Choroid plexus epithelial cell (primary cell): ENCODE results near the gene SPPL3.

Experiments used
- DNase-seq: peaks from one replicate; pipeline ENCODE4 v3.0.0-alpha.2; 2010; ENCODE audit warnings: low read depth
- H3K4me3 ChIP-seq: 2 replicates; pipeline ENCODE4 v1.5.1; 2011; ENCODE audit warnings: low read depth, mild to moderate bottlenecking, control low read depth, low read length, moderate library complexity
- TF ChIP-seq, protein P1 (sequence below): conservative IDR thresholded peaks from 2 replicates; pipeline ENCODE4 v1.5.1; 2011; ENCODE audit warnings: low read depth, mild to moderate bottlenecking, control low read depth, inconsistent platforms, low read length, moderate library complexity

The SPPL3 gene

DNA sequence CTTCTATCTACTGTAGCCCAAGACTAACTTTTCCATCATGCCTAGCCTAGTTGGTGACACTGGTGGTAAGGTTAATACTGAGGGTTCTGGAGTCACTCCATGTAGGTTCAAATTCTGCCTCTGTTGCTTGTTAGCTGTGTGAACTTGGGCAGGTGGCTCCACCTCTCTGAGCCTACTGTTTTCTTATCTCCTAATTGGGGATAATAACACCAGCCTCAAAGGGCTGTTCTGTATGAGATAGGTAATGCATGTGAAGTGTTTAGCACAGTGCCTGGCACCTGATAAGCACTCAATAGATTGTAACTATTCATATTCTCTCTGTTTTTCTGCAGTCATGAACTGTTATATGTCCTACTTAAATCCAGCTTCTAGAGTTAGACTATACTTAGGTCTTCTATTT, 17.5 kb upstream of the SPPL3 start:
- TF ChIP-seq, protein P1, sequence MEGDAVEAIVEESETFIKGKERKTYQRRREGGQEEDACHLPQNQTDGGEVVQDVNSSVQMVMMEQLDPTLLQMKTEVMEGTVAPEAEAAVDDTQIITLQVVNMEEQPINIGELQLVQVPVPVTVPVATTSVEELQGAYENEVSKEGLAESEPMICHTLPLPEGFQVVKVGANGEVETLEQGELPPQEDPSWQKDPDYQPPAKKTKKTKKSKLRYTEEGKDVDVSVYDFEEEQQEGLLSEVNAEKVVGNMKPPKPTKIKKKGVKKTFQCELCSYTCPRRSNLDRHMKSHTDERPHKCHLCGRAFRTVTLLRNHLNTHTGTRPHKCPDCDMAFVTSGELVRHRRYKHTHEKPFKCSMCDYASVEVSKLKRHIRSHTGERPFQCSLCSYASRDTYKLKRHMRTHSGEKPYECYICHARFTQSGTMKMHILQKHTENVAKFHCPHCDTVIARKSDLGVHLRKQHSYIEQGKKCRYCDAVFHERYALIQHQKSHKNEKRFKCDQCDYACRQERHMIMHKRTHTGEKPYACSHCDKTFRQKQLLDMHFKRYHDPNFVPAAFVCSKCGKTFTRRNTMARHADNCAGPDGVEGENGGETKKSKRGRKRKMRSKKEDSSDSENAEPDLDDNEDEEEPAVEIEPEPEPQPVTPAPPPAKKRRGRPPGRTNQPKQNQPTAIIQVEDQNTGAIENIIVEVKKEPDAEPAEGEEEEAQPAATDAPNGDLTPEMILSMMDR = no peak
- DNase-seq = no peak
- H3K4me3 ChIP-seq = no peak overlapping the region

DNA sequence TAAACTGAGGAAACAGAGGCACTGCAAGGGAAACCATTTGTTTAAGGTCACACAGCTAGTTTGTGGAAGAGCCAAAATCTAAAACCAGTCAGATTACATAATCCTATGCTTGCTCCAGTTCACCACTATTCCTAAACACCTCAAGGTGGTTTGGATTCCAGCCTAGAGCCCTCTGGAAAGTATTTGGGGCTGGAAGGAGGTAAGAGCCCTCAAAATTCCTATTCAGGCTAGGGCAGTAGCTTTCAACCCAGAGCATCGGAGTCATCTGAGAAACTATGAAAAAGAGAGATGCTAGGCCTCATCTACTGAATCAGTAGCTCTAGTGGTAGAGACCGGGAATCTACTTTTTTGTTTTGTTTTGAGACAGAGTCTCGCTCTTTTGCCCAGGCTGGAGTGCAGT, 16.0 kb upstream of the SPPL3 start:
- DNase-seq = no peak
- H3K4me3 ChIP-seq = no peak overlapping the region

DNA sequence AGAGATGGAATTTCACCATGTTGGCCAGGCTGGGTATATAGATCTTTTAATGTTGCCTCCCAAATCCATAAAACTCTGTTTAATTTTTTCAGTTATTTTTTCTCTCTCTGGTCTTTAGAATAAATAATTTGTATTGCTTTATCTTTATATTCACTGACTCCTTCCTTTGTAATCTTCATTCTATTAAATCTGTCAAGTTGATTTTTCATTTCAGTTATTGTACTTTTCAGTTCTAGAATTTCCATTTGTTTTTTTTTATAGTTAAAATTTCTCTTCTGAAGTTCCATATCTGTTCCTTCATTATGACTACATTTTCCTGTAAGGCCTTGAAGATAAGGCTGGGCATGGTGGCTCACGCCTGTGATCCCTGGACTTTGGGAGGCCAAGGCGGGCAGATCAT, 13.6 kb upstream of the SPPL3 start:
- TF ChIP-seq, protein P1 = no peak
- no peak overlapping the region for H3K4me3 ChIP-seq
- no peak for DNase-seq

More for the DNA sequence above, 16.0 kb upstream of the SPPL3 start:
- TF ChIP-seq, protein P1 = no peak

DNA sequence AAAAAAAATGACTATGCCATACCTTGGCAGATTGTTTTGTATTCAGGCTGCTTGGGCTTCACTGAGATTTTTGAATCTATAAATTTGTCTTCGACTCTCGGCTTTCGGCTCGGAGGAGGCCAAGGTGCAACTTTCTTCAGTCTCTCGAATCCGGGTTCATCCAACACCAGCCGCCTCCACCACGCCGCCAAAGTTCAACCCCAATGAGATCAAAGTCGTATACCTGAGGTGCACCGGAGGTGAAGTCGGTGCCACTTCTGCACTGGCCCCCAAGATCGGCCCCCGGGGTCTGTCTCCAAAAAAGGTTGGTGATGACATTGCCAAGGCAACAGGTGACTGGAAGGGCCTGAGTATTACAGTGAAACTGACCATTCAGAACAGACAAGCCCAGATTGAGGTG, 12.4 kb upstream of the SPPL3 start:
- TF ChIP-seq, protein P1 = no peak
- H3K4me3 ChIP-seq = no peak overlapping the region
- no peak for DNase-seq

DNA sequence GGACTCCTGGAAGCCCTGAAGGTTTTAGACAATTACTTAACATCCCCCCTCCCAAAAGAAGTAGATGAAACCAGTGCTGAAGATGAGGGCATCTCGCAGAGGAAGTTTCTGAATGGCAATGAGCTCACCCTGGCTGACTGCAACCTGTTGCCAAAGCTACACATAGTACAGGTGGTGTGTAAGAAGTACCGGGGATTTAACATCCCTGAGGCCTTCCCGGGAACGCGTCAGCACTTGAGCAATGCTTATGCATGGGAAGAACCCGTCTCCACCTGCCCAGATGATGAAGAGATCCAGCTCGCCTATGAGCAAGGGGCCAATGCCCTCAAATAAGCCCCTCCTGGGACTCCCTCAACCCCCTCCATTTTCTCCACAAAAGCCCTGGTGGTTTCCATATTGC, 10.6 kb upstream of the SPPL3 start:
- no peak for DNase-seq
- no peak overlapping the region for H3K4me3 ChIP-seq
- TF ChIP-seq, protein P1 = no peak

DNA sequence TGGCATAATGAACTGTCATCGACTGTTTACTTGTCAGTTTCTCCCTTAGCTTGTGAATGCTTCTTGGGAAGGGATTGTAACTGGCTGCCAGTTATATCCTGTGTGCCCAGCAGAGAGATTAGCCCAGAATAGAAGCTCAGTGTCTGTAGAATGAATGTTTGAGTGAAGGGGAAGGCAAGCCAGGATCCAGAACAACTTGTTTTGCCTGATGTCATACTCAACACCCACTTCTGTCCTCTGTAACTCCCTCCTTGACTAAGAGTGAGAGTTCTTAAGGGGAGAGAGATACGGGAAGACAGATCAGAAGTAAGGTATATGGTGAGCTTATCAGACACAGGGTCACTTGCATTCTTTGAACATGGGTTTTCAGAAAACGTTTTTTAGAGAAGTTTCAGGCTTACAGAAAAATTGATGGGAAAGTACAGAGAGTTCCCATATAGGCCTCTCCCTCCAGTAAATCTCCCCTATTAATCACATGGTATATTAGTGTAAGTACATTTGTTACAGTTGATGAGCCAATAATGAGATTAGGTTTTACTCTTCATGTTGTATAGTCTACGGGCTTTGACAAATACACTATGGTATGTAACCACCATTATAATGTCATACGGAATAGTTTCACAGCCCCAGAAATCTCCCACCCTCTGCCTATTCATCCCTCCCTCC, 5.6 kb upstream of the SPPL3 start:
- DNase-seq = no peak
- no peak overlapping the region for H3K4me3 ChIP-seq
- TF ChIP-seq, protein P1 = no peak

DNA sequence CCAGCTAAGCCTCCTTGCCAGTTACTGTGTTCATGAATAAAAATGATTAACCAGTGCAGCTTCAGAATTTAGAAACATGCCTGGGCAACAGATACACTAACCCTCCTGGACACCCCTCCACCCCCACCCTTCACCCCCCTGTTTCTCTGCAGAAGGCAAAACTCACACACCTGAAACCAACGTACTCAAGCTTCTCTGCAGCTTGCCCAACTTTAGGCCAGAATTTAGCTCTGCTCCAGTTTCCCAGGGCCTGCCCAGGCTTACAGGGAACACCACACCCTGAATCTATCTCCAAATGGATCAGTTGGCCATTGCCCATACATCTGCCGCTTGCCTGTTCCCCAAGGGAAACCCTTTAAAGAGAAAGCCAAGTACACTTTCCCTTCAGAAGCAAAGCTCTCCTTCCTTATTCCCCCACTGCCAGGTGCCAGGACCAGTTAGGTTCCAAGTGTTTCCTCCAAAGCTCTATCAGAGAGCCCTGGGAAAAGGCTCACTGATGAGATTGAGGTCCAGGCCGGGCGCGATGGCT, 1.8 kb upstream of the SPPL3 start:
- H3K4me3 ChIP-seq = no peak overlapping the region
- TF ChIP-seq, protein P1 = no peak
- DNase-seq = no peak
